Choroid plexus epithelial cell (primary cell): ENCODE measurements around the gene ADGRL3.

ENCODE experiments used
- DNase-seq: peaks from one replicate; pipeline ENCODE4 v3.0.0-alpha.2; 2010; ENCODE audit warnings: low read depth
- H3K4me3 ChIP-seq: 2 replicates; pipeline ENCODE4 v1.5.1; 2011; ENCODE audit warnings: low read depth, mild to moderate bottlenecking, control low read depth, low read length, moderate library complexity
- TF ChIP-seq, protein P1 (sequence below): conservative IDR thresholded peaks from 2 replicates; pipeline ENCODE4 v1.5.1; 2011; ENCODE audit warnings: low read depth, mild to moderate bottlenecking, control low read depth, inconsistent platforms, low read length, moderate library complexity

Gene ADGRL3

DNA sequence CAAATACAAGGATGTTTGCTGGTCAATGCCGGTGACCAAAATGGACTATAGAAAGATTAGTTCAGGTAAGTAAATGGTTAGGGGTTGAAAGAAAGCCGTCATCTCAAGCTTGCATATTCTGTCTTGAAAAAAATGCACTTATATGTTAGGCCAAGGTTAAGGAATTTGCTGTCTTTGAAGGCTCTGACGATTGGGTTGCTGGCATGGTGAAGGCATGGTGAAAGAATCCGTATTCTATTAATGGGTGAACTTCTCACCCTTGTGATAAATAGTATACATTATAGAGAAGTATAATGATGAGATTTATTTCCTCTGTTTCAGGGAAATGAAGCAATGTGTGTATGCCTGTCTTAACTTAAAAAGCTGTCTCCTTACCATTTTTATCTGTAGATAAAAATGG lies 132.6 kb downstream of the ADGRL3 start:
- TF ChIP-seq, protein P1, sequence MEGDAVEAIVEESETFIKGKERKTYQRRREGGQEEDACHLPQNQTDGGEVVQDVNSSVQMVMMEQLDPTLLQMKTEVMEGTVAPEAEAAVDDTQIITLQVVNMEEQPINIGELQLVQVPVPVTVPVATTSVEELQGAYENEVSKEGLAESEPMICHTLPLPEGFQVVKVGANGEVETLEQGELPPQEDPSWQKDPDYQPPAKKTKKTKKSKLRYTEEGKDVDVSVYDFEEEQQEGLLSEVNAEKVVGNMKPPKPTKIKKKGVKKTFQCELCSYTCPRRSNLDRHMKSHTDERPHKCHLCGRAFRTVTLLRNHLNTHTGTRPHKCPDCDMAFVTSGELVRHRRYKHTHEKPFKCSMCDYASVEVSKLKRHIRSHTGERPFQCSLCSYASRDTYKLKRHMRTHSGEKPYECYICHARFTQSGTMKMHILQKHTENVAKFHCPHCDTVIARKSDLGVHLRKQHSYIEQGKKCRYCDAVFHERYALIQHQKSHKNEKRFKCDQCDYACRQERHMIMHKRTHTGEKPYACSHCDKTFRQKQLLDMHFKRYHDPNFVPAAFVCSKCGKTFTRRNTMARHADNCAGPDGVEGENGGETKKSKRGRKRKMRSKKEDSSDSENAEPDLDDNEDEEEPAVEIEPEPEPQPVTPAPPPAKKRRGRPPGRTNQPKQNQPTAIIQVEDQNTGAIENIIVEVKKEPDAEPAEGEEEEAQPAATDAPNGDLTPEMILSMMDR, result no peak
- peak; percentile 26 for DNase-seq
- H3K4me3 ChIP-seq, result no peak overlapping the region

DNA sequence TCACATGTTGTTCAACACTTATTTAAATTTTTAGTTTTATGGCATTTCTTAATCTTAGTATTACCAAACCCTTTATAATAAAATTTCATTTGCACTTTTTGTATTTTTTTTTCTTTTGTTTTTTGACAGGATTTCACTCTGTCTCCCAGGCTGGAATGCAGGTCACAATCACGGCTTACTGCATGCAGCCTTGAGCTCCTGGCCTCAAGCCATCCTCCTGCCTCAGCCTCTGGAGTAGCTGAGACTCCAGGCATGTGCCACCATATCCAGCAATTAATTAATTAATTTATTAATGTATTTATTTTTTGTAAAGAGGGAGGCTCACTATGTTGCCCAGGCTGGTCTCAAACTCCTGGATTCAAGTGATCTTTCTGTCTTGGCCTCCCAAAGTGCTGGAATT lies 133.4 kb downstream of the ADGRL3 start:
- H3K4me3 ChIP-seq, result no peak overlapping the region
- DNase-seq, result no peak
- TF ChIP-seq, protein P1, result no peak

DNA sequence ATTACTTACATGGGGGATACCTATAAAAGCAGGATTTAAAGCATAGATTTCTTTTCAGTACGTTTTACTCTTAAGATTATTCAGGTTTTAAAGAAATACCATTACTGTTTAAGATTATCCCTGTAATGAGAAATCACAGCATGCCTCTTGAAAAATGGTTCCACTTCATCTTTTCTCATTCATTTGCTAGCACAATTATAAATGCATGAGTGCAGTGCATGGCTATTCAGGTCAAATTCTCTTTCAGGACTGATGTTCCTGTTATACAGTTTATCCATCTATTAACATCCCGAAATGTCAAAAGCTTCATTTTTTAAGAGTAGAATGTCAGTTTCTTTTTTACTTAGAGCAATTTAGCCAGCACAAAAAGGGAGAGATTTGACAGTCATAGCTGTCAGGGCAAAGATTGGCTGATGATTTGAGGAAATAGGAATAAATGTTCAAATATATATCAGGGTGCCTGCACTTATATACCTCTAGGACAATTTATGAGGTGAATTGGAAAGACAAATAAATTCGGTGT lies 135.2 kb downstream of the ADGRL3 start:
- DNase-seq, result no peak

DNA sequence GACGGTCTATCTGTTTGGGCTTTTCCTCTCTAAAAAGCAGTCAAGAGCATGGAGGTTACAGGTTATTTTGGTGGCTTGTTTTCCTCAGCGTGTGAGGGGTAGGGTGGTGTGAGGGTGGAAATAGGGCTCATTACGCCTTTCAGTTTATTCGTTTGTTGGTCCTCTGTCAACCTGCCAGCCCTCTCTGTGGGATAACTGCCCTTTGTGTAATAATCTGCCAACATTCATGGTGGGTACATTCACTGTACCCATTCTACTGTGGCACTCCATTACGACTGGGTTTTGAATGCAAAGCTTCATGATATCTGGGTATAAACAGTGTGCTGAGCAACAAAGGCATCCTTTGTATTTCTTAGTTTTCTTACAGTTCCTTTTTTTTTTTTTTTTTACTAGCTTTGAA lies 136.4 kb downstream of the ADGRL3 start:
- TF ChIP-seq, protein P1, result no peak
- no peak overlapping the region for H3K4me3 ChIP-seq
- no peak for DNase-seq

More for the DNA sequence above, 135.2 kb downstream of the ADGRL3 start:
- TF ChIP-seq, protein P1, result no peak
- no peak overlapping the region for H3K4me3 ChIP-seq

DNA sequence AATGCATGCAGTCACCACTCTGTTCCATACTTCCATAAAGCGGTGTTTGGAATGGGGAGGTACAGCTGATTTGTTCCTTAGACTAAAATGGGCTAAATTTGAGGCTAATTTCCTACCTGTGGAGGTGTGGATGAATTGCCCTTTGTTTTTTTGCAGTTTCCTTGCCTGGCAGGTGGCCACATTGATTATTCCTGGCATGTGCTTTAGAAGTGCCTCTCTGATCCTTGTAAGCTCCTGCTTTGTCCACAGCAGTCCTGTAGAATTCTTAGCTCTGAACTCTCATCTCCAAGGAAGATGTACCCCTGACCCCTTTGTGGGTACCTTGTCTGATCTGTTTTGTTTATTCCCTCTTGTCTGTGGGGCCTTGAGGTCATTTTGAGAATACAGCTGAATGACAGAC lies 136.8 kb downstream of the ADGRL3 start:
- TF ChIP-seq, protein P1, result no peak
- no peak overlapping the region for H3K4me3 ChIP-seq

DNA sequence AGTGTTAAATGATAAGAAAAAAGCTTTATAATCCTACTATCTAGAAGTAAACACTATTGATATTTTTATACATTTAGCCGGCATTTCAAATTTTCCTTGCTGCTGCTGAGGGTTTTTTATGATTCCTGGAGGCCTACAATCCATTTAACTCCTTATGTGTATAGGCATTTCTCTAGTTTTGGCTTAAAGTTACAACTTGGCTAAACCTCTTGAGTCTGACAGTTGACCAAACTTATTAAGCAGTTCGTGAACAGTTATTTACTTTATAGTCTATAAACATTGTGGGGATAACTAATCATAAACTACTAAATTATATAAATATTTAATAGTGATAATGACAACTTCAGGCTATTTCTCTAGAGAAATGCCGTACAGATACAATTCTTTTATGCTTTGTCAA lies 141.9 kb downstream of the ADGRL3 start:
- DNase-seq, result no peak
- TF ChIP-seq, protein P1, result no peak
- no peak overlapping the region for H3K4me3 ChIP-seq

More for the DNA sequence above, 136.8 kb downstream of the ADGRL3 start:
- DNase-seq, result no peak

DNA sequence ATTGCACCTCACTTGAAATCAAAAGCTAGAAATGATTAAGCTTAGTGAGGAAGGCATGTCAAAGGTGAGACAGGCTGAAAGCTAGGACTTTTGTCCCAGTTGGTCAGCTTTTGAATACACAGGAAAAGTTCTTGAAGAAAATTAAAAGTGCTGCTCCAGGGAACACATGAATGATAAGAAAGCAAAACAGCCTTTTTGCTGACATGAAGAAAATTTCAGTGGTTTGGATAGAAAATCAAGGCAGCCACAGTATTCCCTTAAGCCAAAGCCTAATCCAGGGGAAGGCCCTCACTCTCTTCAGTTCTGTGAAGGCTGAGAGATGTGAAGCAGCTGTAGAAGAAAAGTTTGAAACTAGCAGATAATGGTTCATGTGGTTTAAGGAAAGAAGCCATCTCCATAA lies 150.8 kb downstream of the ADGRL3 start:
- DNase-seq, result no peak
- H3K4me3 ChIP-seq, result no peak overlapping the region
- TF ChIP-seq, protein P1, result no peak
